Transverse colon (tissue), 4 donors: Measurements from ENCODE around the gene ANLN. TPM values are rescaled to one million over a fixed set of nuclear protein-coding genes. Genes with fewer than 3 reads are reported as not detected.
"Not testable (repeated sequence)": the region's sequence is repeated elsewhere in the genome, so short reads cannot be mapped to it uniquely, and the experiment has no call there.

Experiments
- DNase-seq: peaks from one replicate; pipeline ENCODE4 v3.0.0-alpha.2; 2019
- H3K27ac ChIP-seq, 4 donors: fragments of 200-600 bp; sonication (generic); 2 replicates each; pipeline ENCODE4 v1.5.1; 2016 to 2018; ENCODE audit warnings: inconsistent platforms in 4 of 4
- H3K27me3 ChIP-seq: fragments of 200-600 bp; sonication (generic); 2 replicates; pipeline ENCODE4 v1.5.1; 2017; ENCODE audit warnings: inconsistent platforms
- H3K36me3 ChIP-seq, 4 donors: fragments of 200-600 bp; sonication (generic); 2 replicates each; pipeline ENCODE4 v1.5.1; 2017 to 2019; ENCODE audit warnings: inconsistent platforms in 4 of 4
- H3K4me1 ChIP-seq, 4 donors: fragments of 200-600 bp; sonication (generic); 2 replicates each; pipeline ENCODE4 v1.5.1; 2017 to 2020; ENCODE audit warnings: inconsistent platforms in 4 of 4
- H3K4me3 ChIP-seq, 4 donors: fragments of 200-600 bp; sonication (generic); 1 replicate in 1 of 4; 2 replicates in 3 of 4; pipeline versions ENCODE4 v1.5.1 to v1.6.1; 2017 to 2019; ENCODE audit warnings: inconsistent platforms in 4 of 4
- H3K9me3 ChIP-seq, 2 donors: fragments of 200-600 bp; sonication (generic); 2 replicates each; pipeline ENCODE4 v1.5.1; 2017 to 2019; ENCODE audit warnings: inconsistent platforms in 2 of 2
- CTCF ChIP-seq, 5 experiments: fragments of 200-600 bp in 3 of 5; fragments of 450-650 bp in 2 of 5; sonication (generic) in 3 of 5; IDR thresholded peaks; 1 replicate in 2 of 5; 2 replicates in 3 of 5; pipeline ENCODE4 v1.5.1; 2016 to 2017; ENCODE audit warnings: antibody characterized with exemption in 5 of 5, inconsistent platforms in 3 of 5, mild to moderate bottlenecking in 2 of 5, moderate library complexity in 1 of 5
- EP300 ChIP-seq: sonication (generic); formaldehyde crosslinking; IDR thresholded peaks from one replicate; pipeline ENCODE4 v1.6.1; 2017; ENCODE audit warnings: antibody characterized with exemption, low read depth
- POLR2A ChIP-seq: fragments of 450-650 bp; IDR thresholded peaks from one replicate; pipeline ENCODE4 v1.6.1; 2016; ENCODE audit warnings: antibody characterized with exemption, mild to moderate bottlenecking, moderate library complexity
- POLR2AphosphoS5 ChIP-seq, 3 donors: sonication (generic); formaldehyde crosslinking; IDR thresholded peaks; one replicate each; pipeline ENCODE4 v1.6.1; 2016; ENCODE audit warnings: antibody characterized with exemption in 3 of 3
- WGBS, 2 donors: methylation state at CpG; one replicate each; pipeline ENCODE4 v1.1.5; 2018; ENCODE audit warnings: low coverage in 1 of 2; 5-methylcytosine and 5-hydroxymethylcytosine counted together
- in situ Hi-C, 4 donors: fragments of 200-750 bp; cut with MboI; loops; one replicate each; pipeline versions ENCODE4 v1.15.0 to v1.15.1; 2017; ENCODE audit warnings: low sequenced_read_pairs in 3 of 4, low pct_ligation_motif_present in 1 of 4, low pct_unique_long_range_greater_than_20kb in 1 of 4
- intact Hi-C: fragments of 100-400 bp; cut with DNase I; formaldehyde crosslinking; loops from one replicate; pipeline ENCODE4 v1.15.1; 2023; ENCODE audit warnings: low total_unique reads
- total RNA-seq, 4 donors: library from RNA; depleted of rRNA; stranded (reverse); fragments of >200 nt; gene quantifications; one replicate each; pipeline ENCODE4 v1.1.0, GENCODE V29; 2016

Gene ANLN
- total RNA-seq, 4 donors from 2014 or later = 0.37 to 97.1 (median 5.7) TPM

- DNase-seq = no peak
- Histone ChIP-seq H3K9me3 (no peaks in the 10 kb centered on the region), H3K27ac (no peak overlapping the region), H3K36me3 (no peaks in the 10 kb centered on the region), H3K4me3 (no peak overlapping the region), H3K4me1 (no peaks in the 10 kb centered on the region), H3K27me3 (no peaks in the 10 kb centered on the region)
- WGBS, 2 donors = 93 to 100% methylated on average over 1 to 2 of the region's 2 CpGs
- intact Hi-C loops = no loop called here
- in situ Hi-C loops = no loop called here
- TF ChIP-seq CTCF (IDR thresholded peaks at IDR 0.05) = no peak
- no peak for TF ChIP-seq POLR2AphosphoS5 (IDR thresholded peaks at IDR 0.05)
- TF ChIP-seq POLR2A = no peak
- no peak for TF ChIP-seq EP300
Observed at GRCh38 chr7:36456548-36456947, 66.9 kb downstream of the ANLN start.

- in situ Hi-C loops = no loop called here
- no peak for DNase-seq
- Histone ChIP-seq H3K27ac (no peak overlapping the region), H3K4me1 (no peaks in the 10 kb centered on the region), H3K4me3 (no peak overlapping the region), H3K9me3 (no peaks in the 10 kb centered on the region), H3K36me3 (no peaks in the 10 kb centered on the region), H3K27me3 (no peaks in the 10 kb centered on the region)
- WGBS, 2 donors = 90% methylated on average over 8 to 12 of the region's 12 CpGs
- TF ChIP-seq CTCF (IDR thresholded peaks at IDR 0.05) = no peak
- TF ChIP-seq POLR2AphosphoS5 (IDR thresholded peaks at IDR 0.05) = no peak
- TF ChIP-seq POLR2A = no peak
- no peak for TF ChIP-seq EP300
- intact Hi-C loops = no loop called here
Observed at GRCh38 chr7:36459236-36459960, 69.7 kb downstream of the ANLN start.

GRCh38 chr7:36460811-36461429 lies 71.3 kb downstream of the ANLN start:
- DNase-seq = no peak

GRCh38 chr7:36462551-36463137 lies 73.0 kb downstream of the ANLN start:
- Histone ChIP-seq H3K9me3 (no peaks in the 10 kb centered on the region), H3K36me3 (no peaks in the 10 kb centered on the region), H3K27me3 (no peaks in the 10 kb centered on the region), H3K4me3 (no peak overlapping the region), H3K4me1 (no peaks in the 10 kb centered on the region), H3K27ac (no peak overlapping the region)
- TF ChIP-seq POLR2AphosphoS5 (IDR thresholded peaks at IDR 0.05) = no peak
- intact Hi-C loops = no loop called here
- no peak for DNase-seq
- in situ Hi-C loops = no loop called here
- 83 to 85% methylated on average over 2 to 6 of the region's 6 CpGs for WGBS, 2 donors

More at GRCh38 chr7:36460811-36461429, 71.3 kb downstream of the ANLN start:
- no peak for TF ChIP-seq EP300
- TF ChIP-seq POLR2A = no peak
- H3K4me1 ChIP-seq = no peaks in the 10 kb centered on the region
- no peaks in the 10 kb centered on the region for H3K9me3 ChIP-seq
- intact Hi-C loops (no loop called here), in situ Hi-C loops (no loop called here)
- H3K27me3 ChIP-seq = no peaks in the 10 kb centered on the region
- no peak overlapping the region for H3K4me3 ChIP-seq
- H3K27ac ChIP-seq = no peak overlapping the region
- WGBS, 2 donors = 89 to 100% methylated on average over 2 to 8 of the region's 8 CpGs
- H3K36me3 ChIP-seq = no peaks in the 10 kb centered on the region

GRCh38 chr7:36464271-36464670 lies 74.6 kb downstream of the ANLN start:
- intact Hi-C loops = no loop called here

GRCh38 chr7:36466001-36466400 lies 76.3 kb downstream of the ANLN start:
- H3K36me3 ChIP-seq, H3K4me1 ChIP-seq, in situ Hi-C loops, H3K27ac ChIP-seq, DNase-seq, H3K9me3 ChIP-seq, intact Hi-C loops, H3K4me3 ChIP-seq, H3K27me3 ChIP-seq: not testable (repeated sequence)
- 76 to 79% methylated on average over 5 of the region's 5 CpGs for WGBS, 2 donors

More at GRCh38 chr7:36464271-36464670, 74.6 kb downstream of the ANLN start:
- H3K36me3 ChIP-seq = no peaks in the 10 kb centered on the region
- H3K4me3 ChIP-seq = no peak overlapping the region
- in situ Hi-C loops = no loop called here
- TF ChIP-seq POLR2AphosphoS5 (IDR thresholded peaks at IDR 0.05) (no peak), EP300 (no peak), POLR2A (no peak), CTCF (IDR thresholded peaks at IDR 0.05) (no peak)
- H3K27me3 ChIP-seq = no peaks in the 10 kb centered on the region
- DNase-seq = no peak
- no peaks in the 10 kb centered on the region for H3K9me3 ChIP-seq
- H3K4me1 ChIP-seq = no peaks in the 10 kb centered on the region
- no peak overlapping the region for H3K27ac ChIP-seq
- 66 to 85% methylated on average over 3 of the region's 3 CpGs for WGBS, 2 donors
